DMS79 treated with DMSO at 0.1 percent for 48 hours (cell line): Measurements from ENCODE around the gene CUEDC1.
A peak's percentile ranks its signal among the peaks of the same experiment; 100 is the strongest.

Source experiments
- DNase-seq: peaks from one replicate; lab custom pipeline; 2025; lab: John Stamatoyannopoulos, UW

The CUEDC1 gene

DNA sequence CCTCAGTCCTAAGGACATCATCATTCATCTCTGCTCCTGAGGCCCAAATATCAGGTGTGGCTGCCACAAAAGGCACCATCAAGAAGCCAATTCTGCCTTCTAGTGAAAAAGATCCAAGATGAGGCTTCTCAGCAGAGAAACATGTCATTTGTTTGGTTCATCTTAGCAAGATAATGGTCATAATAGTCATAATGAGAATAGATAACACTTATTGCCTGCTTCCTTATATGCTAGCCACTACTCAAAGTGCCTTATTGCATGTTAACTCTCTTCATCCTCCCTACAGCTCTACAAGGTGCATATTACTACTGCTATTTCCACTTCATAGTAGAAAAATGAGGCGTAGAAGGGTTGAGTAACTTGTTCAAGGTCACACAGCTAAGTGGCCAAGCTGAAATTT, 60.4 kb downstream of the CUEDC1 start:
- no peak for DNase-seq

DNA sequence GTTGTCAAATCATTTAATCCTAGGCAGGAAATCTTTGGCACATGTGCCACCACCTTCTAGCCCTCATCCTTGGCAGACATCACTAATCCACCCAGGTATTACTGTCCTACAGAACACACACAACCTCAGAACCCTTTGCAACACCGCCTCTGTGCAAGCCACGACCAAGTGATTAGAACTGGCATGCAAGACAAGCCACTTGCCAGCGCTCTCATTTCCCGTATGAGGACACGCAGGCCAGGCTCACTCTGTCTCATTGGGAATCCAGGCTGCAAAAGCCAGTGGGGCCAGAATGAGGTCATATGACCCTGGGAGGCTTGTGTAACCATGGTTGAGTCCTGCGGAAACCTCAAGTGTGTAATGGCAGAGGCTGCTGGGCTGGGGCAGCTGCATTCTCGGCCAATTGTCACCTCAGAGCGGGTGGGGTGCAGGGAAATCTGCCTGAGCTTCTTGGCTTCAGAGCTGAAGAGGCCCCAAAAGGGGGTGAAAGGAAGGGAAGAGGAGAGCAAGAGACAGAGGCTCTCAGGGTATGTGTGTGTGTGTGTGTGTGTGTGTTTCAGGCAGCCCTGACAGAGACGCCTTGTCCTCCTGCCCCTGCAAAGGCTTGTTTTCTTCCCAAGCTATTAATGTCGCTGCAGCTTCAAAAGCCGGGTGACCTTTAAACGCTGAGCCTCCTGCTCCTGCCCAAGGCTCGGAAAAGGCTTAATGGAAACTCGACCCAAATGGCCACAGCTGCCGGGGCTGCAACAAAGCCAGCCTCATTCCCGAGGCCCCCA, 62.2 kb downstream of the CUEDC1 start:
- peak; percentile 66 for DNase-seq

DNA sequence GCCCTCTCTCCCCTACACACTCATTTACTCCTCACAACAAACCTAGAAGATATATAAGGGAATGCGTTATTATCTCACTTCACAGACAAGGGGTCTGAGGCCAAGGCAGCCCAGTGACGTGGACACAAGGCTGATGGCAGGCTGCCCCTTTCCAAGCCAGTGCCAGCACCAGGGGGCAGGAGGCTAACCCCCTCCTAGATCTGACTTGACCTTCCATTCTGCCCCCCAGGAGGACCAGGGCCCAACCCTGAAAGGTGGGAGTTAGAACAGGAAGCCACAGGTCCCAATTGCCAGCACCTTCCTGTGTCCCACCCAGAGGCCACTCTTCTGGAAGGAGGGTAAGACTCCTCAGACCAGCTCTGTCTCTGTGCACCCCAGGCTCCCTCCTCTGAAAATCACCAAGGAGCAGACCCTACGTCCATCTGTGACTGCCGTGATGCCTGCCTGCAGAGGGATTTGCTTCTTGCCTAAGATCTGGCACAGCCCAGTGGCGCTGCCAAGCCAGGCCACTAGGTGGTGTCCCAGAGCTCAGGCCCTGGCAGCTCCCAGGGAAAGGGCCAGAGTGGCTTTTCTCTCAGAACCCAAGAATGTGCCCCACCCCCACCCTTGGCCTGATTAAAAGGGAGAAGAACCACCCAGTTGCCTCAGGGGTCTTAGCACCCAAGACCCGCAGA, 62.9 kb downstream of the CUEDC1 start:
- DNase-seq, result peak; percentile 17

DNA sequence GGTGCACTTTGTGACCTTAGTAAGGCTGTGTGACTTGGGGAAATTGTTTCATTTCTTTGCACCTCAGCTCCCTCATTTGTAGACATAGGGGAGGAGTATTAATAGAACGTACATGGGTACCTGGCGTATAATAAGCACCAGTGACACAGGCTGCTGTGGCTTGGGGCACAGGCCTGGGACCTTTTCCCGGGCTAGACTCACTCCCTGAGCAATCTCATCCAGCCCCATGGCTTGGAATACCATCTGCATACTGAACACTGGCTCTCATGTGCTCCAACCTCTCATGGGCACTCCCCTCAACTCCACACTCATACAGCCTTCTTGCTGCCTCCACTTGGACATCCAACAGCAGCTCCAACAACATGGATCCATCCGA, 64.4 kb downstream of the CUEDC1 start:
- DNase-seq, result no peak

DNA sequence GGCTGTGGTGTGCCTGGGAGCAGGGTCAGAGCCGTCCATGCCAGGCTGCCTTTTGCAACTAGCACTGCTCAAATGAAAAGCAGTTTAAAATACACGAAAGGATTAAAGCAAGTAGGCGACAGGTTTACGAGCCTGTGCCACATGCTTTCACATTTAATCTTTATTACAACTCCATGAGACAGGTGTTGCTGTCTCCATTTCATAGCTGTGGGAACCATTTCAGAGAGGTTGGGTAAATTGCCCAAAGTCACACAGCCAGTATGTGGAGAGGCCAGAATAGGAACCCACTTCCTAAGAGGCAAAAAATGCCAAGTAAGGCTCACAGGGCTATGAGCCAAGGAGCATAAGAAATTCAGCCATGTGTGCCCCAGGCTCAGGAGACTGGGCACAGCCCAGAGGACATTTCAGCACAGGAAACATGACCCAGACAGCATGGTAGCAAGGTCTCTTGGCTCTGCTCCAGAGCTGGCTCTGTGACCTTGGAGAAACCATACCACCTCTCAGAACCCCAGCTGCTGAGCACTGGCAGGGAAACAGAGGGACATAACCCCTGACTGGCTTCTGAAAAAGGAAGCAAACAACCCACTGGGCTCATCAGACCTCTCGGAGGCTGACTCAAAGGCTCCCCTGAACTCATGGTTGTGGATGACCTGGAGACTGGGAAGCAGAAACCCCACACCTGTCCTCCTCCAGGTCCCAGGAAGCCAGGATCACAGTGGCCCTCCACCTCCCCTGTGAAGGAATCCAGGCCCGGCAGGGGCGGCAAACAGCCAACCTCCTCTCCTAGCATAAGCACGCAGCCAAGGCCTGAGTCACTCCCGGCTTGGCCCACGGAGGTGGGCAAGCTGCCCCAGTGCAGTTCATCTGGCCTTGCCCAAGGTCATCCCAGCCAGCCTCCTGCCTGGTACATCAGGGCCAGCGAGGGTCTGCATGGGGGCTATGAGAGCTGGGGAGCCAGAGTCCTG, 65.0 kb downstream of the CUEDC1 start:
- DNase-seq, result no peak

DNA sequence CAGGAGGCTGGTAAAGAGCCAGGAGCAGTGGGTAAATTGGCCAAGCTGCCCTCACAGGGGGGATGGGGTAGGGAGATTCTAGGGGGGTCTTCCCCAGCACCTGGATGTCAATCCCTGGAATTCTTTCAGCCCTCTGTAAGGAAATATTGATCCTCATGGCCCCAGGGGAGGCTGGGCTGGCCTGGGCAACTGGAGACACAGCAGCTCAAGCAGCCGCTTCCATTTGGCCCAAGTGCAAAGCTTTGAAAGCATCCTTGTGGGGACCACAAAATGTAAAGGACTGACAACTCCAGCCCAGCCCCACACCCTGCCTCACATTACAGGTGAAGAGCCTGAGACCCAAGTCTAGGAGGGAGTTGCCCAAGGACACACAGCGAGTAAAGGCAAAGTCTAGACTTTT, 66.0 kb downstream of the CUEDC1 start:
- no peak for DNase-seq

DNA sequence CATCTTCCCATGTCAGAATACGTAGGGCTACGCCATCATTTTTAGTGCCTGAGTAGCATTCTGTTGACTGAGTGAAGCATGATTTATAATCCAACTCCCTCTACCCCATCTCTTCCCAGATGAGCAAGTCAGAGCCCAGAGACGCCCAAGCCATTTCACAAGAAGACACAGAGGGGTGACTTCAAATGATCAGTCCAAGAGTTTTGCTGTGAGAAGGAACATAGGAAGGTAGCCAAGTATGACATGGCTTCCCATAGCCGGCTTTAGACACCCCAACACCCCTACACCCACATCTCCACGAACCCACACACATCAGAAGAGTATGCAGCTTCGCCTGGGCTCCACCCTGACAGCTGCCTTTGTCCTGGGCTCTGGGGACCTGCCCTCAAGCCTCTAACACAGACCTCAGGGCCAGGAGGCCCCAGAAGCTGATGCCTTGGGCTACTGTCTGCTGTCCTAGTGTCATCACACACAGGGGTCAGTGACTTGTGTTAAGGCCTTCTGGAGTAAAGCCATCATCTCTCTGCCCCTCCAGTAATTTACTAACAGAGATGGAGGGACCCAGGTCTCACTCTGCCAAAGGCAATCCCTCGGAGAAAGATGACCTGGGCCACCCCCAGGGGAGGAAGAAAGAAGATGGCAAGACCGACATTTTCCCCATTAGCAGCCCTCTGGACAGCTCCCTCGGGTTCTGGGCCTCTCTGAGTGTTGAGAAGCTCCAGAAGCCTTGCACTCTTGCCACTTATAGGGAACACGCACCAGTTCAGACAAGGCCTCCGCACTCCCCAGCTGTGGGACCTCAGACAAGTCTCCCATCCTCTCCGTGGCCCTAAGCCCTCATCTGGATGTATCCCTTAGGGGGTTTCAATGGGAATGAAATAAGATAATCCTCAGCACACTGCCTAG, 66.6 kb downstream of the CUEDC1 start:
- no peak for DNase-seq

DNA sequence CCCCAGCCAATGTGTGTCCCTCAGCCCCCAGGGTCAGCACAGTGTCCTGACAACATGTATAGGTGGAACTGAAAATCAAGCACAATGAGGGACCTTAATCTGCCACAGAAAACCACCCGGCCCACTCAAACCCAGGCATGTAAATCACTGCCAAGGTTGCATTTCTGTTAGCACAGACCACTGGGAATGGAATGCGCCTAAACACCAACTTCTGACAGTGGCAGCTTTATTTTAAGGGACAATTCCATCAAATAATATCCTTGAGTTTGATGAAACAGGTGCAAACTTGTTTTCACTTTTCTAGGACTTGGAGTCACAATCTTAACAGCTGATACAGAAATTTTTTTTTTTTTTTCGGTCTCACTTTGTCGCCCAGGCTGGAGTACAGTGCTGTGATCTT, 68.1 kb downstream of the CUEDC1 start:
- DNase-seq, result no peak

DNA sequence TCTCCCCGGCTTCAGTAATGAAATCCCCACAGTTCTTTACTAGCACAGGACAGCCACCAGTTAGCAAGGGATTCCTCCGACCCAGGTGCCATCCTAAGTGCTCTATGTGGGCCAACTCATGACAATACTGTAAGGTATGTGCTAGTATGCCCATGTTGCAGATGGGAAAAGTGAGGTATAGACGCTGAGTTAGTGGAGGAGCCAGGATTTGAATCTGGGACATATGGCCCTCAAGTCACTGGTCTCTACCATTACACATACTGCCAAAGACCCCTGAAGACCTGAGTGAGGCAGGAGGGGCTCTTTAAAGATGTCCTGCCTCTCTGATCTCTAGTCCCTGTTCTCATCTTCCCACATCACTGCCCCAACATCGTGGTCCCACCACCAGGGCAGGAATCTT, 69.2 kb downstream of the CUEDC1 start:
- no peak for DNase-seq

DNA sequence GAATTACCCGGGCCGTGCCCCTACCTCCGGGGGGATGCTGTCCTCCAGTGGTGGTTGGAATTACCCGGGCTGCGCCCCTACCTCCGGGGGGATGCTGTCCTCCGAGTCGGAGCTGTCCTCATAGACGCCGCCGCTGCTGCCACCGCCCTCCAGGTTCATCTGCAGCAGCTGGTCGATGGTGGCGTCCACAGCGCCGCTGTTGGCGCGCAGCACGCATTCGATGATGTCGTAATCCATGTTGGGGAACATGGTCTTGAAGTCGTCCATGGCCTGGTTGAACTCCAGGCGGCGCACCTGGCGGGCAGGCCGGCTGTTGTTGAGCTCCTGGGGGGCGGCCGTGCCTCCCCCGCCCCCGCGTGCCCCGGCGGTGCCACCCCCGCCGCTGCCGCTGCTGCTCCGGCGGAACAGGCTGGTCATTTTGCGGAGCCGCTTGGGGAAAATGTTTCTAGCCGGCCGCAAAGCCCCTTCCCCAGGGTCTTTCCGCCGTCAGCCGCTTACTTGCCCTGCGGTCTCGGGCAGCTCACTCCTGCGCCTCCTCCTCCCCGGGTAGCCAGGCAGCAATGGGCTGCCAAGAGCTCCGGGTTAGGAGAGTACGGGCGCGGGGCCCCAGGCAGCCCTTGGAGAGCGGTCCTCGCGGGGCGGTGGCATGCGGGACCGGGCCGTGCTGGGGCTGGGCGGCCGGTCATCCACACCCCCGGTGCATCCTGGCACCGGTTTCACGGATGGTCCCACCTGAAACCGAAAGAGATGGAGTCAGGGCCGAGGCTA, 69.9 kb downstream of the CUEDC1 start:
- DNase-seq, result no peak

DNA sequence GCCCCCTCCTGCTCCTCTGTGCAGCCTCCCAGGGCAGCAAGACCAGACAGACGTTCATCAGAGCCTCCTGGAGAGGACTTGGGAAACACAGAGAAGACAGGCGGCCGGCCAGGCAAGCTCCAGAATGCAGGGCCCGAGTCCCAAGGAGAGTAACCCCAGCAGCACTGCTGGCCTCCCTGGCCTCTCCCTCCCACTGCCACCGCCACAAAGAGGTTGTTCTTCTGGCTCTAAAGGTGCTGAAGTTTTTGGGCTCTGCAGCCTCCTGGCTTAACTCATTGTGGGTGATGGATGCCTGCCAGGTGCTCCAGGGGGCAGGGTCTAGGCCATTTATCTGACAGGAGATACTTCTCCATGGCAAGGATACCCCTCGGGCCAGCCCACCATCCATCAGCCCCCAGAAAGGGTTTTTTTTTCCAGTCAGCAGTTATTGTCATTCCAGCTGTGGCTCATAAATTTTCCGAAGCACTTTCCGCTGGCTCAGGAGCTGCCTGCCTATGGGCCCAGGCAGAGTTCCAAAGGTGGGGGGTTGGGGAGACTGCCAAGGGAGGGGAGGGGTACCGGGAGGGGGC, 73.3 kb downstream of the CUEDC1 start:
- DNase-seq, result no peak

DNA sequence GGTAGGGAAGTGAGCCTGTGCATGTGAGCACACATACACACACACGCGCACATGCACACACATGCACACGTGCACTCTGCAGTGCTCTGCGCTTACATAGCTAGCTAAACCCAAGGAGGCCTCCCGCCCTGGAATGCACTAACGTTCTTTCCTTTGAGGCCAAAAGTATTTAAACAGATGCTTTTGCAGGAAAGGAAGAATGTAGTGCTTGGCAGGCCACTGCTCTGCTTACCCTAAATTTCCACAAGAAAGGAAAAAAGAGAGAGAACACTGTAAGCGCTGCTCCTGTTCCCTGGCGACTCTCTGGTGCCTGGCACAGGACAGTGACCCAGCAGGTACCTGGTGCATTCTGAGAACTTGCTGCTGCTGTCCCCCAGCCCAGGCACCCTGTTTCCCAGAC, 74.1 kb downstream of the CUEDC1 start:
- no peak for DNase-seq

DNA sequence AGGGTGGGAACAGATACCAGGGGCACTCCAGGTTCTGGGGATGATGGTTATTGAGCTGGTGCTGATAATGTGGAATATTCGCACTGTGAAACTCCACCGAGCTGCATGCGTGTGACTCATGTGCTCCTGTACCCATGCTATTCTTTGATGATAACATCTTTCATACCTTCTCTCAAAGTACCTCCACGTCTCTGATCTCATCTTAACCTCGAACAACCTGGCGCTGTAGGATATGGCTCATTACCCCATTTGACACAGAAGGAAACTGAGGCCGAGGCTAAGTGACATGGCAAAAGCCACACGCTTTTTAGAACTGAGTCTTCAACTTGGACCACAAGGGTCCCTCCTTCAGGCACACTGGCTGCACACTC, 75.1 kb downstream of the CUEDC1 start:
- no peak for DNase-seq

DNA sequence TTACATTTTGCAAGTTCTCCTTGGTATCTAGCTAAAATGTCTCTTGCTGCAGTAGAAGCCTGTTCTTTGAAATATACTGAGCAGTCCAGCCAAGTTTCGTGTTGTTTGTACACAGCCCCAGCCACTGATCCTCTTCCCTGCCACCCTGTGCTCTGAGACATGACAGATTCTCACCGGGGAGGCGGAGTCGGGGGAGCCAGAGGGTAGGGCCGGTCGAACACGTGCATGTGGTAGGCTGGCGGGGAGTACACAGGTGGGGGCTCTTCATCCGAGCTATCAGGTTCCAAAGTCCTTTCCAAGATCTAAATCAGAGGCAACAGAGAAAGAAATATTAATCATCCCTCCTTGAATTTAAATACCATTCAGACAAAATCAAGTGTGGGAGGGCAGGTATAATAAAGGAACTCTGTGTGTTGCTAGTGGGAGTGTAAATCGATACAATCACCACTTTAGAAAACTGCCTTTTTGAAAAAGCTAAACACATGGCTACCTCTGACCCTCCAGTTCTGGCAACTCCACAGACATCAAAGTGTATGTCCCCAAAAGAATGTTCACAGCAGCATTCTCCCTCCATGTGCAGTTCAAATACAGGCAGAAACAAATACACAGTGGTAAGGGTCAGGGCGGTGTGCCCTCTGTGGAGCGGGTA, 75.7 kb downstream of the CUEDC1 start:
- no peak for DNase-seq

DNA sequence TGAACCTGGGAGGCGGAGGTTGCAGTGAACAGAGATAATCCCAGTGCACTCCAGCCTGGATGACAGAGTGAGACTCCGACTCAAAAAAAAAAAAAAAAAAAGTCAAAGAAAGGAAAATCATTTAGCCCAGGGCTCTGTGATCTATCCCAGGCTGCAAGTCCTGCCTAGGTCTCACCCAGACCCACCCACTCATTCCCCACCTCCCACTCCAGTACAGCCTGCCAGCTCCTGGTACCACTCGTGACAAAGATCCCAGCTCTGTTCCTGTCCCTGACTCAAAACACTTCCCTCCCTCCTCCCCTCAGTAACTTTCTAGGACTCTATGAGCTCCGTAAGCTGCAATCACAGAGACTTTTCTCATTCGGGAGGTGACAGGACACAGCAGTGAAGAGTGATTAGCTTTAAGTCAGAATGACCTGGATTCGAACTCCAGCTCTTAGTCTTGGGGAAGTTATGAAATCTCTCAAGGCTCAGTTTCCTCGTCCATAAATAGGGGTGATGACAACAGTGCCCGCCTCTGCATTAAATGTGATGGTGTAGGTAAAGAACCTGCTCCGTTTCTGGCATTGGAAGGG, 77.3 kb downstream of the CUEDC1 start:
- no peak for DNase-seq

DNA sequence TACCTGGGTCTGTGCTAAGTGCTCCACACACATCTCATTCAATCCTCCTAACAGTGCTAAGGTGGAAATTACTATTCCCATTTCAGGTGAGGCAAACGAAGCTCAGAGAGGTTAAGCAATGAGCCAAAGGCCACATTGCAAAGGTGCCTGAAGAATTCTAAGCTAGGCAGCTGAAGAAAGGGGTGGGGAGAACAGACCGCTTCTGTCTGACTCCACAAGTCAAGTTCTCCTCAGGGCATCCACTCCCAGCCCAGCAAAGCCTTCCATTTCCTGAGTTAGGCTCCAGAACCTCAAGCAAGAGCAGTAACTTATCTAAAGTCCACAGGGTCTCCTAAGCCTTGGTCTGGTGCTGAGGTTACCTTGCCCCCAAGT, 78.4 kb downstream of the CUEDC1 start:
- no peak for DNase-seq

DNA sequence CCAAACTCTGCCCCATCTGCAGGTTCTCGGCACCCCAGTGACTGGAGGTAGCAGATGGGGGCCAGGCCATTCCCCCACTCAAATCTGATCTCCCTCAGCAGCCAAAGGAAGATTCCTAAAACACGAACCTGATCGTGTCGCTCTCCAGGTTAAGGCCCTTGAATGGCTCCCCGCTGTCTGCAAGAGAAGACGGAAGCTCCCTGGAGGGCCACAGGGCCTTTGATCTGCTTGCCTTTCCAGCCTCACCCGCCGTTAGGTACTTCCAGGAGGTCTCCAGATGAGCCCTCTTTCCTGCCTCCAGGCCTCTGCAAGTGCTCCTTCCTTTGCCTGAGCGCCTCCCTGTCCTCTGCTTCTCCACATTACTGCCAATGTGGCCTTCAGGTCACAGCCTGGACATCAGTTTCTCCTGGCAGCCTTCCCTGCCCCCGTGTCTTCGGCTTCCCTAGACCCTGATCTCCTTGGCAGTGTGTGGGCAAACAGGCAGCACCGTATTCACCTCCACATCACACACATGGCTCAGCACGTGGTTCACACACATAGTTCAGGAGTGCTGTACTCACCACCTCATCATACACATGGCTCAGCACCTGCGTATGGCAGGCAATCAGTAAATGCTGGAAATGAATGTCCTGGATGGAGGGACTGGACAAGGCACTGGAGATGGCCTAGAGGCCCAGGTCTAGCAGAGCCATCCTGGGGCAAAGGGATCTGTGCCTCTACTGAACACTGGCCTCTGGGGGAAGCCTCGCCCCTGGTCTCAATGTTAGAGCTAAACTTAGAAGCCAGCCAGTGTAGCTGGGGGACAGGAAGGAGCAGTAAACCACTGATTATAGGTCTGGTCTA, 79.0 kb downstream of the CUEDC1 start:
- DNase-seq, result no peak

DNA sequence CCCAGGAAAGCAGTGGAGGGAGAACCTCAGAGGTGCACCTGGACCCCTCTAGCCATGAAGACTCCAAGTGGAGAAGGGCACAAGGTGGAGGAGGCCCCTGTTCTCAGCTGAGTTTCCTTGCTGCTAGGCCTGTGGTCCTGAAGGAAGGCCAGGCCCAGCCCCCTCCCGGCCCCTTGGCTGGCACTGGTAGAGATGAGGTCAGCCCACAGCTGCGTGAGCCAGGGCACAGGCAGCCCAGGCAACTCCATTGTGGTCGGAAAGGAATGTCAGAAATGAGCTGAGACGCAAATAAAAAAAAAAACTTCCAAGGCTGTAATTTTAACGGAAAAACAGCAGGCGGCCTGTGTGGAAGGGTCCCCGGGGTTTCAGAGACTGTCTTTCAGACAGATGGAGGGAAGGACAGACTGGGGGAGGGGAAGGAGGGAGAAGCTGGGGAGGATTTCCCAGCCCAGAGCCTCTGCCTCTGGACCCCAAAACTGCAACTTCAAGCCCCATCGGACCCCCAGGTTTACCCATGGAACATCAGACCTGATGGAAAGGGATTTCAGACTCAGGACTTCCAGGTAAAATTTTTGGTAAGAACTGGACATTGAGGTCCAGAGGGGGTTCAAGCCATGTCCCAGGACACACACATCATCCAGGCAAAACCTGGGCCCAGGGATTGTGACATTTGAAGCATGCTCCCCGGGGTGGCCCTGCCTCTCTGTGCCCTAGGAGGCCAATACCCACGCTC, 79.8 kb downstream of the CUEDC1 start:
- peak; percentile 81 for DNase-seq
